Measurements from ENCODE around the gene DMBT1. TPM values are rescaled to one million over a fixed set of nuclear protein-coding genes. Genes with fewer than 3 reads are reported as not detected.

The DMBT1 gene
- total RNA-seq, 1 experiment from 2014 or later = 0.62 TPM

- Histone ChIP-seq H4K20me1 (ENCODE audit: low read length) (no peaks in the 10 kb centered on the region), H3K9me2 (replicated peaks; ENCODE audit: low read length) (no peaks in the 10 kb centered on the region), H3K9ac (ENCODE audit: low read length) (no peak overlapping the region), H3K27ac (ENCODE audit: low read length) (no peak overlapping the region), H3K9me3 (ENCODE audit: low read length) (no peaks in the 10 kb centered on the region), H2AFZ (ENCODE audit: low read length) (no peak overlapping the region), H3K4me1 (ENCODE audit: insufficient read depth, low read length) (no peaks in the 10 kb centered on the region), H3K27me3 (ENCODE audit: low read length) (peaks cover 60% of the 10 kb centered on the region), H3K4me3 (ENCODE audit: low read length) (no peak overlapping the region), H3K79me2 (ENCODE audit: low read length) (no peaks in the 10 kb centered on the region), H3K36me3 (ENCODE audit: low read depth, low read length) (no peaks in the 10 kb centered on the region), H3K4me2 (ENCODE audit: low read length) (no peak overlapping the region), H3F3A (ENCODE audit: low read length, unreplicated experiment) (no peaks in the 10 kb centered on the region)
- DNase-seq = no peak
- ATAC-seq = no peak
- CTCF ChIA-PET = no interaction called here
- POLR2A ChIA-PET (ENCODE audit: unreplicated experiment) = no interaction called here
- intact Hi-C loops (cut with micrococcal nuclease) = no loop called here
- no TSS peak for BruUV-seq (replicated peaks)
- TF ChIP-seq CTCF (conservative IDR thresholded peaks at IDR 0.05; ENCODE audit: low read depth, low read length) (no peak), EZH2 (IDR thresholded peaks at IDR 0.05; ENCODE audit: low read length, unreplicated experiment) (no peak), EZH2phosphoT487 (IDR thresholded peaks at IDR 0.05; ENCODE audit: borderline replicate concordance, low read length) (no peak)
These were observed 103.1 kb downstream of the DMBT1 start for GRCh38 chr10:122663516-122664130.

GRCh38 chr10:122664501-122664900, 103.9 kb downstream of the DMBT1 start:
- peaks cover 60% of the 10 kb centered on the region for H3K27me3 ChIP-seq (ENCODE audit: low read length)
- H2AFZ ChIP-seq (ENCODE audit: low read length) = no peak overlapping the region
- TF ChIP-seq CTCF (conservative IDR thresholded peaks at IDR 0.05; ENCODE audit: low read depth, low read length) = no peak
- TF ChIP-seq EZH2 (IDR thresholded peaks at IDR 0.05; ENCODE audit: low read length, unreplicated experiment) = no peak
- no peak for TF ChIP-seq EZH2phosphoT487 (IDR thresholded peaks at IDR 0.05; ENCODE audit: borderline replicate concordance, low read length)
- no peaks in the 10 kb centered on the region for H3K9me2 ChIP-seq (replicated peaks; ENCODE audit: low read length)
- no peak overlapping the region for H3K9ac ChIP-seq (ENCODE audit: low read length)
- no peaks in the 10 kb centered on the region for H3K9me3 ChIP-seq (ENCODE audit: low read length)
- H3K27ac ChIP-seq (ENCODE audit: low read length) = no peak overlapping the region
- intact Hi-C loops (cut with micrococcal nuclease) = no loop called here
- ChIA-PET CTCF (no interaction called here), POLR2A (ENCODE audit: unreplicated experiment) (no interaction called here)
- no peak for DNase-seq
- H3F3A ChIP-seq (ENCODE audit: low read length, unreplicated experiment) = no peaks in the 10 kb centered on the region
- no peaks in the 10 kb centered on the region for H3K79me2 ChIP-seq (ENCODE audit: low read length)
- no peaks in the 10 kb centered on the region for H3K4me1 ChIP-seq (ENCODE audit: insufficient read depth, low read length)
- H3K4me3 ChIP-seq (ENCODE audit: low read length) = no peak overlapping the region
- H3K4me2 ChIP-seq (ENCODE audit: low read length) = no peak overlapping the region
- ATAC-seq = no peak
- no peaks in the 10 kb centered on the region for H4K20me1 ChIP-seq (ENCODE audit: low read length)
- no peaks in the 10 kb centered on the region for H3K36me3 ChIP-seq (ENCODE audit: low read depth, low read length)
- BruUV-seq (replicated peaks) = no TSS peak

- Histone ChIP-seq H3K36me3 (ENCODE audit: low read depth, low read length) (no peaks in the 10 kb centered on the region), H3K27me3 (ENCODE audit: low read length) (peaks cover 51% of the 10 kb centered on the region), H3K4me1 (ENCODE audit: insufficient read depth, low read length) (no peaks in the 10 kb centered on the region), H3K79me2 (ENCODE audit: low read length) (no peaks in the 10 kb centered on the region), H3K4me3 (ENCODE audit: low read length) (no peak overlapping the region), H4K20me1 (ENCODE audit: low read length) (no peaks in the 10 kb centered on the region), H3K9ac (ENCODE audit: low read length) (no peak overlapping the region), H3F3A (ENCODE audit: low read length, unreplicated experiment) (no peaks in the 10 kb centered on the region), H3K4me2 (ENCODE audit: low read length) (no peak overlapping the region), H3K9me3 (ENCODE audit: low read length) (no peaks in the 10 kb centered on the region), H3K9me2 (replicated peaks; ENCODE audit: low read length) (no peaks in the 10 kb centered on the region), H3K27ac (ENCODE audit: low read length) (no peak overlapping the region), H2AFZ (ENCODE audit: low read length) (no peak overlapping the region)
- no TSS peak for BruUV-seq (replicated peaks)
- intact Hi-C loops (cut with micrococcal nuclease) = no loop called here
- POLR2A ChIA-PET (ENCODE audit: unreplicated experiment) = no interaction called here
- TF ChIP-seq EZH2phosphoT487 (IDR thresholded peaks at IDR 0.05; ENCODE audit: borderline replicate concordance, low read length) (no peak), CTCF (conservative IDR thresholded peaks at IDR 0.05; ENCODE audit: low read depth, low read length) (no peak), EZH2 (IDR thresholded peaks at IDR 0.05; ENCODE audit: low read length, unreplicated experiment) (no peak)
- ATAC-seq = no peak
- CTCF ChIA-PET = no interaction called here
- DNase-seq = no peak
These were observed 104.8 kb downstream of the DMBT1 start for GRCh38 chr10:122665329-122665860.

Measured in PC-3 (cell line).